GM19397 (cell line): ENCODE data around the gene MITF.

Experiments
- ATAC-seq: cut with Tn5 transposase; IDR thresholded peaks from one replicate; pipeline ENCODE4 v1.9.1; 2021; ENCODE audit warnings: mild to moderate bottlenecking, moderate library complexity; ENCODE audit not compliant: unreplicated experiment

Gene MITF

DNA sequence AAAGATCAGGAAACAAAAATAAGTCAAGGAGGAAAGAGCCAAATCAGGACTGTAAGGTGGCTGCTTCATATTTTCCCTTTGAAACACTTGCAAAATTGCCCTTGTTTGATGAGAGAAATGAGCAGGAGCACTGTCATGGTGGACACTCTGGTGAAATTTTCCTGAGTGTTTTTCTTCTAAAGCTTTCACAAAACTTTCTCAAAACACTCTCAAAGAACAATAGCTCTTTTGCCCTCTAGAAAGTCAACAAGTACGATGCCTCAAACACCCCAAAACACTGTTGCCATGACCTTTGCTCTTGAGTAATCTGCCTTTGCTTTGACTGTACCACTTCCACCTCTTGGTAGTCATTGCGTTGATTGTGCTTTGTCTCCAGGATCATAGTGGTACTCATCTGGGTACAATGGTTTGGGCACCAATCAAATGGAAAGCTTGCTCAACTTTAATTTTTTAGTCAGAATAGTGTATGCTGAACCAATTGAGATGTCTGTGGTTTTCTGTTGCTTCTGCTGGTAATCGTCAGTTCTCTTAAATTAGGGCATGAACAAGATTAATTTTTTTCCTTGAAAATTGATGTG, 13.2 kb upstream of the MITF start:
- no peak for ATAC-seq

- no peak for ATAC-seq
Observed at GRCh38 chr3:69729147-69729919, 9.9 kb upstream of the MITF start.

DNA sequence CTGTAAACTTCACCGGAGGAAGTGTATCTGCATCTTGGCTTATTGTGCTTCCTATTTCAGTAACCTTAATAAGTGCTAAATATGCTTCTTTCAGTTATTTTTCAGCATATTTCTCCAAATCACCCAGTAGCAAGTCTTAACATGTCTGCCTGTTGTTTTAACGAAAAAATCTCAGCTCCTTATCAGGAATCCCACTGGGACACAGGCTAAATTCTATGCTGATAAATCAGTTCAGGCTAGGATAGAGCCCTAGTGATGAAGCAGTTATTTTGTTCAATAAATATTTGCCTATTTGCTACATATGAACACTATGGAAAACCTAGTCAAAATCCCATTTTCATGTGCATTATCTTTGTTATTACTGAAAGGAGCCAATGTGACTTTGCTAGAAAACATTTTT, 8.2 kb upstream of the MITF start:
- ATAC-seq, result no peak

GRCh38 chr3:69735893-69736292, 3.4 kb upstream of the MITF start:
- ATAC-seq, result no peak

- no peak for ATAC-seq
Observed at GRCh38 chr3:69737392-69737791, 1.9 kb upstream of the MITF start.

- no peak for ATAC-seq
Observed at GRCh38 chr3:69738315-69738714, 949 bp upstream of the MITF start.

GRCh38 chr3:69738859-69739203, 433 bp upstream of the MITF start:
- ATAC-seq, result no peak

DNA sequence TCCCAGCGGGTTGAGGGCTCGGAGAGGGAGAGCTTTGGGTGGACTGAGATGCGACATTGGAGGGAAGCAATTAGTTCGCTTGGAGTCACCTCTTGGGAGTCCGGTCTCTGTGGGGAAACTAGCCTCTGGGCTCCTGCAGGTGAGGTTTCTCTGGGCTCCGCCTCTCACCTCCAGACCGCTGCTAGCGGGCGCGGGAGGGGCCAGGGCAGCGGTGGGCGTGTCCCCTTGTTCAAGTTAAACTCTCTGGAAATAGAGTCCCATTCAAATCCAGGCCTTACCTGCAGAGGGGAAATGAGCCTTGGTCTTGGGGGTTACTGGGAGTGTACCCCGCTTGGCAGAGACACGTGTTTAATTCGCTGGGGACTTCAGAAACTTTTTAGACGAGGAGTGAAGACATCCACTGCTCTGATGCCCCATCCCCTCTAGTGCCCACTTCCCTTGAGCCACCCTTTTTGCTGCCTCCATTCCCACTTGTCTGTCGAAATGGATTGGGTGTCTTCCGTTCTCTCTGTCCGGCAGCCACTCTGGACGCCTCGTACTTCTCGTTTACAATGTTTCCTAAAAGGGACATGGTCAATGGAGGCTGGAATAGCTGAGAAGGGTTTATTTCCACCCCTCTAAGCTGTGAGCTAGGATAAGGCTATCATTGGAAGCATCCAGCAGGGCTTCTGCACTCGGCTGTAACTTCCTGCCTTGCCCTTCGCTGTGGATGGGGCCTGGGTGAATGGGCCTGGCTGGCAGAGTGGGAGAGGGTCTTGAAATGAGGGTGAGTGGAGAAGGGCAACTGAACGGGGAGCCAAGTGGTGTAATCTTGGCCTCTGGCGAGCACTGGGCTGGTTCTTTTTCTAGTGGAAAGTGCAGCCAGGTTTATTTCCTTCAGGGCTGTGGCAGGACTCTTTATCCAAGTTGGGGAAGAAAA, 1.1 kb downstream of the MITF start:
- ATAC-seq, result no peak

DNA sequence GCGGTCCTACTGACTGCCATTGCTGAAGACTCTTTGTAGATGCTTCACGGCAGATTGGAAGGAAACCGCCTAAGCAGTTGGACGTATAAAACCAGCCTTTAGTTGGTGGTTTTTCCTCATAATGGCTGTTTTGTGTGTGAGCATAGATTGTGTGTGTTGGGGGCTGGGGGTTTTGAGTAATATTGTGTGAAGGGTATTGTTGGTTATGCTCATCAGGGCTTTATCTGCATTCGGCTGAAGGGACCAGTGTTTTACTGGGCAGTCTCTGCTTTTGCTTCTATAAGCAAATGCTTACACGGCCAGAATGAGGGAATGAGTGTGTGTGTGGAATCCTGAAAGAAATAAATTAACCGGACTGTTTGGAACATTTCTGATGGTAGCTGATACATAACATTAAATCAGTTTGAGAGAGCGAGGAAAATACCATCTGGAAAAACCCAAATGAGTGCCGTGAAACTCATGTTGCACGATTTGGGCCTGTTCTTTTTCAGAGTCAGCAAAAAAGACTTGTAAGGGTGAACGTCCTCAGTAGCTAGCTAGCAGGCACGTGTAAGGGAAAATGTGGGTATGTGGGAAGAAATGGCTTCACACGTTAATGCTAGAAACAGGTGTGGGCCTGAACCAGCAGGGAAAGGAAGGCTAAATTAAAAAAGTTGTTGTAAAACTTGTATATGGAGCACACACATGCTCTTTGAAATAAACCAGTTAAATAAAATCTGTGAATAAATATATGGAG, 1.9 kb downstream of the MITF start:
- ATAC-seq, result no peak

DNA sequence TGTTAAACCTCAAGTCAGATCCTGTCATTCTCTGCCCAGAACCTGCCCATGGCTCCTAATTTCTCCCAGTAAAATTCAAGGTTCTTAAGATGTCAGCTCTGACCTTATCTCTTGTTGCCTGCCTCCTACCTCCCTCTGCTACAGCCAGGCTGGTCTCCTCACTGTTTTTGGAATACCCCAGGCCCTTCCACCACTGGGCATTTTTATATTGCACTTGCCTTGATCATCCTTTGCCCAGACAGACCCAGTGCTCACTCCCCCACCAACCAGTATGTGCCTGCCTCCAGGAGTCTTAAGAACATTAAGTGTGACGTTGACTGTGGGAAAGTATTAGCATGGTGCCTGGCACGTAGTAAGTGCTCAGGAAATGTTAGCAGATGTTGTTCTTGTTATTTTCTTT, 3.1 kb downstream of the MITF start:
- no peak for ATAC-seq

GRCh38 chr3:69743975-69744906, 5.0 kb downstream of the MITF start:
- no peak for ATAC-seq

DNA sequence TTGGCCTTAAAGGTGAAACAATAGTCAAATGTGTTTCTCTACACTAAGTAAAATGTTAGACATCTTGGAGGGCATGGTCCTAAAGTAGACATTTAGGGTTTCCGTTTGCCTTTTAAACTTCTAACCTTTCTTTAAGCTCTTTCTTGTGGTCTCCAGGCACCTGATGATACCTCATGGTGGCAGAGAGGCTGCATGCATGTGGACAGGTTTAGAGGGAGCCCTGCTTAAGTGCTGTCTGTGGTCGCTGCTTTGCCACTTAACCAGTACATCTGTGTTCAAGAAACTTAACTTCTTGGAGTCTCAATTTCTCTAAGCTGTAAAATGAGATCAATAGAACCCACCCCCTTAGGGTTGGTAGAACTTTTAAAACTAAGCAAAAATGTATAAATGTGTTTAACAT, 6.2 kb downstream of the MITF start:
- ATAC-seq, result no peak

DNA sequence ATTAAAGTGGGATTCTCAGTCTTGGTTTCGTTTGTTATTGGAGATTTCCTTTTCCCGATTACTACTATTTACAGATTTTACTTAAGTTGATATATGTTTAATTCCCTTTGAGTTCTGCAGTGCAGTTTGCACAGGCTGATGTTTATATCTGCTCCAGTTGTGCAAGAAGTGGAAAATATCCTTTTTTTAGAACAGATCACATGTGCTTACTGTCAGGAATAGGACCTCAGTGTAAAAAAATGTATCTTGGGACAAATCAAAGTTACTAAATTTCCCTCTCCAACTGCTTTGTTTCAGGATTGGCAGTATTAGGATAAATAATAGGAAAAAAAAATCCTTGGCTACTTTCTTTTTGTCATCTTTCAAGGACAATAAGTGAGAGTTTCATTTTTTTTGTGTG, 6.9 kb downstream of the MITF start:
- no peak for ATAC-seq

DNA sequence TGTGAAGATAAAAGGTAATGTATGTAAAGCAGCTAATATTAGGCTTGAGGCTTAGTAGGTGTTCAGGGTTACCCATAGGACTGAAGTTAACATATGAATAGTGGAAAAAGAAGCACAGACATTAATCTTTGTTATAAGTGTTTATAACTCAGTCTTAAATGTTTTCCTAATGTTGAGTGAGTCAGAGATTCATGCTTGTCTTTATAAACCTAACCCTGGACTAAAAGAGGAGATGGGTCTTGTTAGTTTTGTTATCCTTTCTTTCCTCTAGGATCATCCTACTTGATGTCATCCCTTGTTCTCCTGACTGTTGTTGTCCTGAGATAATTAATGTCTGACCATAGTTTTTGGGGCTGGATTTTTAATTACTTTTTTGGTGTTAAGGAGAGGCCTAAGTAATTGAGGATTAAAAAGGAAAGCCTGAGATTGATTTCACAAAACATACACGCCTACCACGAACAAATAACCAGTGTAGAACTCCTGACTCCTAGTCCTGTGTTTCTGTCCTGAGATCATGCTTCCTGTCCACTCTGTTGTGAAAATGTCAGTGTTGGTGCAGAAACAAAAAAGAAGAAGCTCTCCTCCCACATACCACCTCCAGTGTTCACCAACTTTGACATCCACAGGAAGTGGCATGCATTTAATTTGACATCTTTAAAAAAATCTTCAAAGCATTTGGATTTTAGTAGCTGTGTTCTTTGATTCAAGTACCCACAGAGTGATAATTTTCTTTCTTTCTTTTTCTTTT, 8.4 kb downstream of the MITF start:
- no peak for ATAC-seq

DNA sequence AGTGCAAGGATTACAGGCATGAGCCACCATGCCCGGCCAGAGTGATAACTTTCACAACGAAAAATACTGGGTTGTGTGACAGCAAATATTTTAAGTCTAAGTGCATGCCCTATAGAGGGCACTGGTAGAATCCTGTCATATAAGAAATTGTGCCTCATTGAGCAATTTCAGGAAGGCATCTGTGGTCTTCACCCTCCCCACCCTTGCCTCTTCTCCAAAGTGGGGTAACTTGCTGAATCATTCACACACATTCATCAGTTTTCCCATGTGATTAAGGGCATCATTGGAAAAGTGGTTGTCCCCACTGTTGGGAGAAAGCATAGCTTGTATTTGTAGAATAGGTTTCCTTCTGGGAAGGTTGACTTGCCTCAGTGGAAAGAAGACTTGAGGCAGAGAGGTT, 9.2 kb downstream of the MITF start:
- ATAC-seq, result no peak

DNA sequence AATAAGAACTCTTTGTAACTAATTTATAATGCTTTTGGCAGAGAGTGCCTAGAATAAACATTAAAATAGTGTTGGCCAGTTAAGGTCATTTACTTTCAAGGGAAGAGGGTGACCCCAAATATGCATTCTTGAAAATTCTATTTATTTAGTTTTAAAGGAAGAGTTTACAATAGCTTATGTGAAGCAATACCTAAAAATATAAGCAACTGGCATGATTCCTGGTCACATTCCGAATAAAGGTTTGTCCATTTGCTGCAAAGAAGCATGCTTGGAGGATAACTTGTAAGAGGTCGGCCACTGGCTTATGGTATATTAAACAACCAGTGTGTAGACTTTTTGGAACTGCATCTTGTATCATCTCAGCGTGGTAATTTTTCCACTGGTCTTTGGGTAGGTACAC, 10.2 kb downstream of the MITF start:
- ATAC-seq, result no peak

GRCh38 chr3:69750549-69750948, 11.3 kb downstream of the MITF start:
- ATAC-seq, result no peak

DNA sequence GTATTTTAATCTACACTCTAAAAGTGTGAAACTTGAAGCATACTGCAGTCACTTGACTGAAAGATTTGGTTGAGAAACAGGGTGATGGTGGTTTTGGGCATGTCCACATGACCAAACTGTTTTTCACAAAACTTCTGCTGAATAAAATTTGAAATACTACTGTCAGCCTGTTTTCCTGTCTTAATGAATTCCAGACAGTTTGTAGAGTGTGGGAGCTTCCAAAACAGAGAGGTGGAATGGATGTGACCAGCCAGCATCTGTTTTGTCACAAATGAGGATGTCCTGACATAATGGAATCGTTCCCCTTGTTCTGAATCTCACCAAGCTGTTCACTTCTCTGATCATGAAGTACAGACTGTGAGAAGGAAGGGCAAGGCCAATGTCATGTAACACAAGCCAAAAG, 11.8 kb downstream of the MITF start:
- no peak for ATAC-seq

DNA sequence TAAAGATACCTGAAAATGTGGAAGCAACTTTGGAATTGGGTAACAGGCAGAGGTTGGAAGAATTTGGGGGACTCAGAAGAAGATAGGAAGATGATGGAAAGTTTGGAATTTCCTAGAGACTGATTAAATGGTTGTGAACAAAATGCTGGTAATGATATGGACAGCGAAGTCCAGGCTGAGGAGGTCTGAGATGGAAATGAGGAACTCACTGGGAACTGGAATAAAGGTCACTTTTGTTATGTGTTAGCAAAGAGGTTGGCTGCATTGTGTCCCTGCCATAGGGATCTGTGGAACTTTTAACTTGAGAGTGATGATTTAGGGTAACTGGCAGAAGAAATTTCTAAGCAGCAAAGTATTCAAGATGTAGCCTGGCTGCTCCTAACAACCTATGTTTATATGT, 13.0 kb downstream of the MITF start:
- no peak for ATAC-seq
